Spleen (tissue), 7 donors: Measurements from ENCODE around the gene PHACTR1.

Experiments
- POLR2A ChIP-seq, 3 donors: fragments of 450-650 bp; IDR thresholded peaks; one replicate each; pipeline ENCODE4 v1.5.1; 2017; ENCODE audit warnings: antibody characterized with exemption in 3 of 3, mild to moderate bottlenecking in 1 of 3
- POLR2AphosphoS5 ChIP-seq, 3 donors: sonication (generic); formaldehyde crosslinking; IDR thresholded peaks; one replicate each; pipeline ENCODE4 v1.5.1; 2017; ENCODE audit warnings: antibody characterized with exemption in 3 of 3
- TF ChIP-seq, protein P1 (sequence below), 11 experiments: fragments of 200-600 bp in 7 of 11; fragments of 450-650 bp in 4 of 11; sonication (generic) in 4 of 11; IDR thresholded peaks in 8 of 11; conservative IDR thresholded peaks in 3 of 11; 1 replicate in 7 of 11; 2 replicates in 4 of 11; pipeline versions ENCODE4 v1.4.0 to v1.8.0; 2016 to 2021; ENCODE audit warnings: antibody characterized with exemption in 11 of 11, inconsistent platforms in 4 of 11, mild to moderate bottlenecking in 1 of 11
- donor health status: DM: no; HTN: no; CAD: no; lungs with moderate emphysema.
- donor health status: DM: no; HTN: no; CAD: no.
- donor health status: DM: no; HTN: no; CAD: no.

DNA sequence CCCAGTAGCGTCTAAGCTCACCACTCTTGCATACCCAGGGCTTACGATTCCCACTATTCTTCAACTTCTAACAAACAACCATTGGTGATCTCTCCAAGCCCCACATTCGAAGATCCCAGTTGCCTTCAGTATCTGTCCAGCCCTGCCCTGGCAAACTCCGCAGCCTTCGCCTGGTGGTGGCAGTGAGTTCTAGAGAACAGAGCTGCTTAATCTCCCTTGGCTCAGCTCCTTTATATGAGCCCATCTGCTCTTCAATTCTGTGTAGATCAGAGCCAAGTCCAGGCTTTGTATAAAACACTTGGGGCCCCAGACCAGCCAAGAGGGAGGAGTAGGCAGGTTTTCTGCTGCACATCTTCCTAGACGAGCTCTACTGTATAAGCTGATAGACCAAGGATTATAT, 193.3 kb downstream of the PHACTR1 start:
- TF ChIP-seq, protein P1, sequence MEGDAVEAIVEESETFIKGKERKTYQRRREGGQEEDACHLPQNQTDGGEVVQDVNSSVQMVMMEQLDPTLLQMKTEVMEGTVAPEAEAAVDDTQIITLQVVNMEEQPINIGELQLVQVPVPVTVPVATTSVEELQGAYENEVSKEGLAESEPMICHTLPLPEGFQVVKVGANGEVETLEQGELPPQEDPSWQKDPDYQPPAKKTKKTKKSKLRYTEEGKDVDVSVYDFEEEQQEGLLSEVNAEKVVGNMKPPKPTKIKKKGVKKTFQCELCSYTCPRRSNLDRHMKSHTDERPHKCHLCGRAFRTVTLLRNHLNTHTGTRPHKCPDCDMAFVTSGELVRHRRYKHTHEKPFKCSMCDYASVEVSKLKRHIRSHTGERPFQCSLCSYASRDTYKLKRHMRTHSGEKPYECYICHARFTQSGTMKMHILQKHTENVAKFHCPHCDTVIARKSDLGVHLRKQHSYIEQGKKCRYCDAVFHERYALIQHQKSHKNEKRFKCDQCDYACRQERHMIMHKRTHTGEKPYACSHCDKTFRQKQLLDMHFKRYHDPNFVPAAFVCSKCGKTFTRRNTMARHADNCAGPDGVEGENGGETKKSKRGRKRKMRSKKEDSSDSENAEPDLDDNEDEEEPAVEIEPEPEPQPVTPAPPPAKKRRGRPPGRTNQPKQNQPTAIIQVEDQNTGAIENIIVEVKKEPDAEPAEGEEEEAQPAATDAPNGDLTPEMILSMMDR (IDR thresholded peaks at IDR 0.05 in 8 of 11, conservative IDR thresholded peaks at IDR 0.05 in 3 of 11): no peak
- no peak for TF ChIP-seq POLR2A (IDR thresholded peaks at IDR 0.05)
- no peak for TF ChIP-seq POLR2AphosphoS5 (IDR thresholded peaks at IDR 0.05)
